Suprapubic skin (tissue), 3 donors: ENCODE measurements around the gene HAUS7.

ENCODE experiments used
- CTCF ChIP-seq, 2 donors: fragments of 200-600 bp in 1 of 2; fragments of 450-650 bp in 1 of 2; sonication (generic) in 1 of 2; IDR thresholded peaks; one replicate each; pipeline ENCODE4 v1.5.1; 2016 to 2019; ENCODE audit warnings: antibody characterized with exemption in 2 of 2, mild to moderate bottlenecking in 1 of 2, moderate library complexity in 1 of 2
- POLR2AphosphoS5 ChIP-seq, 3 donors: sonication (generic); formaldehyde crosslinking; IDR thresholded peaks; one replicate each; pipeline ENCODE4 v1.6.1; 2017; ENCODE audit warnings: antibody characterized with exemption in 3 of 3

- TF ChIP-seq CTCF (IDR thresholded peaks at IDR 0.05), result peak; percentile 36 to 70
- no peak for TF ChIP-seq POLR2AphosphoS5 (IDR thresholded peaks at IDR 0.05)
Measured at GRCh38 chrX:153470411-153471363, at the start of gene HAUS7.
